Brain pericyte (primary cell): ENCODE measurements around the gene TMSB4X.
"Not testable (repeated sequence)": the region's sequence is repeated elsewhere in the genome, so short reads cannot be mapped to it uniquely, and the experiment has no call there.

Experiments
- DNase-seq: peaks from one replicate; pipeline ENCODE4 v3.0.0-alpha.2; 2012; ENCODE audit warnings: low read depth, low spot score

The TMSB4X gene

GRCh38 chrX:12996934-12997435, 22.1 kb downstream of the TMSB4X start:
- no peak for DNase-seq

- DNase-seq: no peak
Observed at GRCh38 chrX:12997906-12998687, 23.2 kb downstream of the TMSB4X start.

GRCh38 chrX:12999422-12999821, 24.5 kb downstream of the TMSB4X start:
- no peak for DNase-seq

GRCh38 chrX:13000301-13000811, 25.4 kb downstream of the TMSB4X start:
- no peak for DNase-seq

GRCh38 chrX:13001097-13001496, 26.2 kb downstream of the TMSB4X start:
- DNase-seq: no peak

GRCh38 chrX:13001961-13002671, 27.2 kb downstream of the TMSB4X start:
- no peak for DNase-seq

- no peak for DNase-seq
Observed at GRCh38 chrX:13005661-13006473, 31.0 kb downstream of the TMSB4X start.

- DNase-seq: no peak
Observed at GRCh38 chrX:13007519-13008188, 32.7 kb downstream of the TMSB4X start.

GRCh38 chrX:13008189-13008533, 33.3 kb downstream of the TMSB4X start:
- no peak for DNase-seq

- DNase-seq: no peak
Observed at GRCh38 chrX:13008851-13009250, 33.9 kb downstream of the TMSB4X start.

- DNase-seq: no peak
Observed at GRCh38 chrX:13009273-13009672, 34.4 kb downstream of the TMSB4X start.

GRCh38 chrX:13009844-13010243, 34.9 kb downstream of the TMSB4X start:
- DNase-seq: no peak

- DNase-seq: no peak
Observed at GRCh38 chrX:13010546-13010945, 35.6 kb downstream of the TMSB4X start.

GRCh38 chrX:13013363-13014110, 38.6 kb downstream of the TMSB4X start:
- DNase-seq: no peak

GRCh38 chrX:13014111-13015096, 39.5 kb downstream of the TMSB4X start:
- DNase-seq: no peak

GRCh38 chrX:13015536-13016236, 40.8 kb downstream of the TMSB4X start:
- no peak for DNase-seq

- DNase-seq: not testable (repeated sequence)
Observed at GRCh38 chrX:13016731-13017130, 41.8 kb downstream of the TMSB4X start.

- no peak for DNase-seq
Observed at GRCh38 chrX:13022926-13023325, 48.0 kb downstream of the TMSB4X start.

GRCh38 chrX:13023567-13023966, 48.7 kb downstream of the TMSB4X start:
- no peak for DNase-seq
